Suppressor macrophage (primary cell): Measurements from ENCODE around the gene CST11.
A peak's percentile ranks its signal among the peaks of the same experiment; 100 is the strongest.

Experiments
- DNase-seq, 4 experiments: peaks; one replicate each; pipeline ENCODE4 v3.0.0-alpha.2; 2020 to 2022

The CST11 gene

GRCh38 chr20:23453549-23454543 lies 1.2 kb upstream of the CST11 start:
- DNase-seq = no peak

- DNase-seq = peak in 2 of 4 experiments; percentile 8 to 21
Observed at GRCh38 chr20:23451956-23452487, 654 bp downstream of the CST11 start.

- no peak for DNase-seq
Observed at GRCh38 chr20:23450877-23451276, 1.8 kb downstream of the CST11 start.

- DNase-seq = peak; percentile 54 to 79 (median 70)
Observed at GRCh38 chr20:23449421-23449820, 3.3 kb downstream of the CST11 start.

GRCh38 chr20:23448167-23448566 lies 4.5 kb downstream of the CST11 start:
- no peak for DNase-seq

GRCh38 chr20:23446505-23446904 lies 6.2 kb downstream of the CST11 start:
- peak; percentile 66 to 82 (median 74) for DNase-seq

- no peak for DNase-seq
Observed at GRCh38 chr20:23445596-23446217, 7.0 kb downstream of the CST11 start.

GRCh38 chr20:23444859-23445258 lies 7.8 kb downstream of the CST11 start:
- DNase-seq = no peak

- DNase-seq = no peak
Observed at GRCh38 chr20:23442436-23442835, 10.2 kb downstream of the CST11 start.

GRCh38 chr20:23441850-23442313 lies 10.8 kb downstream of the CST11 start:
- peak; percentile 78 to 88 (median 84) for DNase-seq

GRCh38 chr20:23440004-23440403 lies 12.7 kb downstream of the CST11 start:
- no peak for DNase-seq

- no peak for DNase-seq
Observed at GRCh38 chr20:23438661-23439060, 14.0 kb downstream of the CST11 start.

- no peak for DNase-seq
Observed at GRCh38 chr20:23437126-23437899, 15.4 kb downstream of the CST11 start.

- peak; percentile 20 to 51 (median 34) for DNase-seq
Observed at GRCh38 chr20:23436681-23437080, 16.0 kb downstream of the CST11 start.

GRCh38 chr20:23435626-23436539 lies 16.8 kb downstream of the CST11 start:
- DNase-seq = no peak

GRCh38 chr20:23434521-23435313 lies 18.0 kb downstream of the CST11 start:
- DNase-seq = no peak

- no peak for DNase-seq
Observed at GRCh38 chr20:23433628-23434027, 19.0 kb downstream of the CST11 start.

- DNase-seq = no peak
Observed at GRCh38 chr20:23425129-23425528, 27.5 kb downstream of the CST11 start.

- DNase-seq = peak; percentile 96 to 98 (median 97)
Observed at GRCh38 chr20:23420943-23421931, 31.4 kb downstream of the CST11 start, which contains the start of gene NAPB. NAPB (minus strand) TSS chr20:23421488; CDS start chr20:23421402, 86 bp downstream.
